Measurements from ENCODE around the gene SPATA24. TPM values are rescaled to one million over a fixed set of nuclear protein-coding genes. Genes with fewer than 3 reads are reported as not detected.

The SPATA24 gene, protein sequence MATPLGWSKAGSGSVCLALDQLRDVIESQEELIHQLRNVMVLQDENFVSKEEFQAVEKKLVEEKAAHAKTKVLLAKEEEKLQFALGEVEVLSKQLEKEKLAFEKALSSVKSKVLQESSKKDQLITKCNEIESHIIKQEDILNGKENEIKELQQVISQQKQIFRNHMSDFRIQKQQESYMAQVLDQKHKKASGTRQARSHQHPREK
- 100 to 1,000 TPM in 1 of 9 donors, 10 to 100 TPM in 4, 1 to 10 TPM in 4; 4.6 to 124 (median 10.0) TPM for total RNA-seq
- polyA plus RNA-seq = 10 to 100 TPM in 2 of 3 donors, 1 to 10 TPM in 1; 9.6 to 21.5 (median 11.7) TPM
- long read RNA-seq, donor 1, partial matches to known transcripts = 0 of 1 reads
- long read RNA-seq, donor 1, other reads (novel, unspliced or antisense) = 0 of 1 reads
- long read RNA-seq, donor 2, partial matches to known transcripts = 0 of 1 reads
- long read RNA-seq, donor 2, other reads (novel, unspliced or antisense) = 0 of 1 reads
- long read RNA-seq, donor 3, partial matches to known transcripts = 0 of 3 reads
- long read RNA-seq, donor 3, other reads (novel, unspliced or antisense) = 0 of 3 reads
- long read RNA-seq, donor 4, partial matches to known transcripts = 0 of 2 reads
- long read RNA-seq, donor 4, other reads (novel, unspliced or antisense) = 1 of 2 reads
- long read RNA-seq, donor 5, partial matches to known transcripts = 0 of 8 reads
- long read RNA-seq, donor 5, other reads (novel, unspliced or antisense) = 1 of 8 reads
- long read RNA-seq, donor 6, partial matches to known transcripts = 0 of 1 reads
- long read RNA-seq, donor 6, other reads (novel, unspliced or antisense) = 1 of 1 reads
- long read RNA-seq, donor 7, partial matches to known transcripts = 0 of 5 reads
- long read RNA-seq, donor 7, other reads (novel, unspliced or antisense) = 0 of 5 reads
- long read RNA-seq, donor 8, partial matches to known transcripts = 0 of 4 reads
- long read RNA-seq, donor 8, other reads (novel, unspliced or antisense) = 0 of 4 reads
- long read RNA-seq, donor 9, partial matches to known transcripts = 0 of 1 reads
- long read RNA-seq, donor 9, other reads (novel, unspliced or antisense) = 0 of 1 reads
- long read RNA-seq, donor 10, partial matches to known transcripts = 0 of 1 reads
- long read RNA-seq, donor 10, other reads (novel, unspliced or antisense) = 0 of 1 reads

DNA sequence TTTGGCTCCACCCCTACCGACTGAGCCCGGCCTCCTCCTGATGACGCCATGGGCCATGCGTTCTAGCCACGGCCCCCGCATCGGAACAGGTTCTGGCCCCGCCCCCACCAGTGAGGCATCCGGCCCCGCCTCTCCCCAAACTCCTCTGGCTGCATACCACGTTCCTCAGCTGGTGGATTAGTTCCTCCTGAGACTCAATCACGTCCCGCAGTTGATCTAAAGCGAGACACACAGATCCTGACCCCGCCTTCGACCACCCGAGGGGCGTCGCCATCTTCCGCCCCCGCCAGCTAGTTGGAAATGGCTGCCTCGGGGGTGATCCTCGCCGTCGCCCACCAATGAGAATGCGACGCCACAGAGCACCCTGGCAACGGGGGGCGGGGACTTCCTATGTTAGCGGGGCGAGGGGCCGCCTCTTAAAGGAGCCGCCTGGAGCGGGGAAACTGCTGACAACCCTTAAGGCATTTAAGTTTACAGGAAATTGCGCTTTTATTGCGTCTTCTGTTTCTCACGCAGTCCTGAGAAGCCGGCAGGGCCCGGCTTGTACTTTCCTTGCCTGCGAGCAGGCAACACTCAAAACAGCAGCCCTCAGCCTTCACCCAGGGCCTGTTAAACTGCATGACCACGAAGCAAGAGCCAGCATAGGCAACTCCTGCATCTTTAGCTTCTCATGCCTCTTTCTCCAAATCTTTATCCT, at the start of gene SPATA24:
Gene SPATA24 (minus strand): TSS at position 303 of the 697 bp plus-strand sequence. CDS start 29 bp downstream, at position 274.
- Histone ChIP-seq H3K27me3 (no peaks in the 10 kb centered on the region), H3K27ac (peak within 1 kb of the TSS; percentile 74 to 98 (median 93)), H3K4me3 (peak within 1 kb of the TSS in 2 of 4 donors; percentile 33 to 58), H3K36me3 (replicated peaks in 1 of 2) (no peaks in the 10 kb centered on the region), H3K4me1 (replicated peaks in 1 of 2) (peaks cover 4 to 14% of the 10 kb centered on the region in 2 donors), H3K9me3 (replicated peaks in 1 of 3) (no peaks in the 10 kb centered on the region)
- TF ChIP-seq, protein P1, sequence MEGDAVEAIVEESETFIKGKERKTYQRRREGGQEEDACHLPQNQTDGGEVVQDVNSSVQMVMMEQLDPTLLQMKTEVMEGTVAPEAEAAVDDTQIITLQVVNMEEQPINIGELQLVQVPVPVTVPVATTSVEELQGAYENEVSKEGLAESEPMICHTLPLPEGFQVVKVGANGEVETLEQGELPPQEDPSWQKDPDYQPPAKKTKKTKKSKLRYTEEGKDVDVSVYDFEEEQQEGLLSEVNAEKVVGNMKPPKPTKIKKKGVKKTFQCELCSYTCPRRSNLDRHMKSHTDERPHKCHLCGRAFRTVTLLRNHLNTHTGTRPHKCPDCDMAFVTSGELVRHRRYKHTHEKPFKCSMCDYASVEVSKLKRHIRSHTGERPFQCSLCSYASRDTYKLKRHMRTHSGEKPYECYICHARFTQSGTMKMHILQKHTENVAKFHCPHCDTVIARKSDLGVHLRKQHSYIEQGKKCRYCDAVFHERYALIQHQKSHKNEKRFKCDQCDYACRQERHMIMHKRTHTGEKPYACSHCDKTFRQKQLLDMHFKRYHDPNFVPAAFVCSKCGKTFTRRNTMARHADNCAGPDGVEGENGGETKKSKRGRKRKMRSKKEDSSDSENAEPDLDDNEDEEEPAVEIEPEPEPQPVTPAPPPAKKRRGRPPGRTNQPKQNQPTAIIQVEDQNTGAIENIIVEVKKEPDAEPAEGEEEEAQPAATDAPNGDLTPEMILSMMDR (IDR thresholded peaks at IDR 0.05) = no peak
- TF ChIP-seq POLR2A (IDR thresholded peaks at IDR 0.05) = peak in 1 of 2 donors; percentile 28
- 0 to 2% (median 1%) methylated on average over 11 to 41 of the region's 41 CpGs for WGBS, 4 donors
- intact Hi-C loops (cut with DNase I) = no loop called here
- DNase-seq = peak; percentile 95 to 99 (median 98)

DNA sequence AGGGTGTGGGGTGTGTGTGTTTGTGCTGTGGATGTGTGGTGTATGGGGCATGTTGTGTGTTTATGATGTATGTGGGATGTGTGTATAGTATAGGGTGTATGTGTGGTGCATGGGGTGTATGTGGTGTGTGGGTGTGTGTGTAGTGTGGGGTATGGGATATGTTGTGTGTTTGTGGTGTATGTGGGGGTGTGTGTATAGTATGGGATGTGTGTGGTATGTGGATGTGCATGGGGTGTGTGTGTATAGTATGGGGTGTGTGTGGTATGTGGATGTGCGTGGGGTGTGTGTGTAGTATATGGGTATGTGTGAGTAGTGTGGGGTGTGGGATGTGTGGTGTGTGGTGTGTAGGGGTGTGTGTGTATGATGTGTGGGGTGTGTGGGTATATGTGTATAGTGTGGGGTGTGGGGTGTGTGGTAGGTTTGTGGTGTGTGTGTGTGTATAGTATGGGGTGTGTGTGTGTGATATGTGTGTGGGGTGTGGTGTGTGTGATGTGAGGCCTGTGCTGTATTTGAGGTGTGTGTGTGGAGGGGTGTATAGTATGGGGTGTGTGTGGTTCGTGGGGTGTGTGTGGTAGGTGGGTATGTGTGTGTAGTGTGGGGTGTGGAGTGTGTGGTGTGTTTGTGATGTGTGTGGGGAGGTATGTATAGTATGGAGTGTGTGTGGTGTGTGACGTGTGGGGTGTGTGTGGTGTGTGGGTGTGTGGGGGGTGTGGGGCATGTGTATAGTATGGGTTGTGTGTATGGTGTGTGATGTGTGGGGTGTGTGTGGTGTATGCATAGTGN, 48.2 kb upstream of the SPATA24 start:
- no peak for DNase-seq
- H3K4me1 ChIP-seq (replicated peaks in 1 of 2) = no peaks in the 10 kb centered on the region
- H3K9me3 ChIP-seq (replicated peaks in 1 of 3) = no peaks in the 10 kb centered on the region
- H3K27me3 ChIP-seq = no peaks in the 10 kb centered on the region
- no peak overlapping the region for H3K4me3 ChIP-seq
- no peak overlapping the region for H3K27ac ChIP-seq
- no peak for TF ChIP-seq POLR2A (IDR thresholded peaks at IDR 0.05)
- TF ChIP-seq, protein P1 (IDR thresholded peaks at IDR 0.05) = no peak
- H3K36me3 ChIP-seq (replicated peaks in 1 of 2) = no peaks in the 10 kb centered on the region
- 64 to 74% (median 71%) methylated on average over 3 of the region's 3 CpGs for WGBS, 4 donors
- intact Hi-C loops (cut with DNase I) = no loop called here

DNA sequence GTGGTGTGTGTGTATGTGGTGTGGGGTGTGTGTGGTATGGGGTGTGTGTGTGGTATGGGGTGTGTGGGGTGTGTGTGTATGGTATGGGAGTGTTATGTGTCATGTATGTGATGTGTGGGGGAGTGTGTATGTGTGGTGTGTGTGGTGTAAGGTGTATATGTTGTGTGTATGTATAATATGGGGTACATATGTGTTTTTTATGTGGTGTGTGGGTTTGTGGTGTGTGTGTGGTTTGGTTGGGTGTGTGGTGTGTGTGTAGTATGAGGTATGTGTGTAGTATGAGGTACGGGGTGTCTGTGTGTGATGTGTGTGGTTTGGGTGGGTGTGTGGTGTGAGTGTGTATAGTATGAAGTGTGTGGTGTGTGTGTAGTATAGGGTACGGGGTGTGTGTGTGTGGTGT, 47.3 kb upstream of the SPATA24 start:
- DNase-seq = no peak
- Histone ChIP-seq H3K27me3 (no peaks in the 10 kb centered on the region), H3K4me3 (no peak overlapping the region), H3K27ac (no peak overlapping the region), H3K36me3 (replicated peaks in 1 of 2) (no peaks in the 10 kb centered on the region), H3K9me3 (replicated peaks in 1 of 3) (no peaks in the 10 kb centered on the region), H3K4me1 (replicated peaks in 1 of 2) (no peaks in the 10 kb centered on the region)
- WGBS, 4 donors = 82 to 96% (median 94%) methylated on average over 2 of the region's 2 CpGs
- TF ChIP-seq POLR2A (IDR thresholded peaks at IDR 0.05) = no peak
- TF ChIP-seq, protein P1 (IDR thresholded peaks at IDR 0.05) = no peak
- intact Hi-C loops (cut with DNase I) = no loop called here
